ENCODE results near the gene CTLA4. TPM values are rescaled to one million over a fixed set of nuclear protein-coding genes. Genes with fewer than 3 reads are reported as not detected.

CTLA4 gene
- total RNA-seq, 4 donors from 2014 or later = 1.2 TPM; not detected in 3

DNA sequence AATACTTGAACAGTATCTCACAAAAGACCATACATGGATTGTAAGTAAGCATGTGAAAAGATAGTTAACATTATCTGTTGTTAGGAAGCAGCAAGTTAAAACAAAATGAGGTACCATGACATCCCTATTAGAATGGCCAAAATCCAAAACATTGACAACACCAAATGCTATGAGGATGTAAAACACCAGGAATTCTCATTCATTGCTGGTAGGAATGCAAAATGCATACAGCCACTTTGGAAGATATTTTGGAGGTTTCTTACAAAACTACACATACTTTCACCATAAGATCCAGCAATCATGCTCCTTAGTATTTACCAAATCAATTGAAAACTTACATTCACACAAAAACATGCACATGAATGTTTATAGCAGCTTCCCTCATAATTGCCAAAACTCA lies 38.1 kb downstream of the CTLA4 start:
- Histone ChIP-seq H3K27me3 (no peaks in the 10 kb centered on the region), H3K9me3 (peaks cover 15% of the 10 kb centered on the region), H3K4me1 (peaks cover 14% of the 10 kb centered on the region), H3K36me3 (no peaks in the 10 kb centered on the region), H3K4me3 (no peak overlapping the region), H3K27ac (no peak overlapping the region)
- no peak for TF ChIP-seq POLR2AphosphoS5 (IDR thresholded peaks at IDR 0.05)
- TF ChIP-seq EP300 (IDR thresholded peaks at IDR 0.05) = no peak
- no peak for TF ChIP-seq POLR2A (IDR thresholded peaks at IDR 0.05)
- no peak for TF ChIP-seq CTCF (IDR thresholded peaks at IDR 0.05)
- no peak for DNase-seq (ENCODE audit: low spot score in 2 of 2)

- H3K27ac ChIP-seq = no peak overlapping the region
- WGBS = 90% methylated on average over 6 of the region's 6 CpGs
- H3K36me3 ChIP-seq = no peaks in the 10 kb centered on the region
Measured at GRCh38 chr2:203908066-203908796, 40.7 kb downstream of the CTLA4 start.

DNA sequence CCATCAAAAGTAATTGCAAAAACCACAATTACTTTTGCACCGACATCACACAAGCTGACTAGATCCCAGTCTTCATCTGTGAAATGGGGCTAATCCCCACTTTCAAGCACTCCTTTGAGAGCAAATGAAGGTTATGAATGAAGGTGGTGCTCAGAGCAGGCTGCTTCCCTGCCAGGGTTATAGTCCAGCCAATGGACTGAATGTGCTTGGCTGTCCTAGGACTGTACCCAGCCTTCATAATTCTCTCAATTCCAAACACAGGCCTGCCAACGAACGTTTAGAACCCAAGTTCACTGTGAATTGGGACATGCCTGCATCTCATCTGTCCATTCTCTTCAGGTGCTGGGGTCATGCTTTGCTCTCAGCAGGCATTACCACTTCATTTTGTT lies 41.2 kb downstream of the CTLA4 start:
- peaks cover 14% of the 10 kb centered on the region for H3K4me1 ChIP-seq
- H3K4me3 ChIP-seq = no peak overlapping the region
- 42% methylated on average over 3 of the region's 3 CpGs for WGBS
- no peaks in the 10 kb centered on the region for H3K36me3 ChIP-seq
- TF ChIP-seq POLR2A (IDR thresholded peaks at IDR 0.05) = no peak
- no peak for TF ChIP-seq EP300 (IDR thresholded peaks at IDR 0.05)
- no peak for TF ChIP-seq POLR2AphosphoS5 (IDR thresholded peaks at IDR 0.05)
- no peak for TF ChIP-seq CTCF (IDR thresholded peaks at IDR 0.05)
- H3K27ac ChIP-seq = peak overlapping the region; percentile 11
- no peaks in the 10 kb centered on the region for H3K27me3 ChIP-seq
- DNase-seq (ENCODE audit: low spot score in 2 of 2) = no peak
- no peaks in the 10 kb centered on the region for H3K9me3 ChIP-seq

More at GRCh38 chr2:203908066-203908796, 40.7 kb downstream of the CTLA4 start:
- TF ChIP-seq POLR2A (IDR thresholded peaks at IDR 0.05) (no peak), EP300 (IDR thresholded peaks at IDR 0.05) (no peak), POLR2AphosphoS5 (IDR thresholded peaks at IDR 0.05) (no peak), CTCF (IDR thresholded peaks at IDR 0.05) (no peak)
- Histone ChIP-seq H3K9me3 (no peaks in the 10 kb centered on the region), H3K4me1 (peaks cover 14% of the 10 kb centered on the region), H3K27me3 (no peaks in the 10 kb centered on the region), H3K4me3 (no peak overlapping the region)
- no peak for DNase-seq (ENCODE audit: low spot score in 2 of 2)

GRCh38 chr2:203909261-203909967 lies 41.8 kb downstream of the CTLA4 start:
- TF ChIP-seq EP300 (IDR thresholded peaks at IDR 0.05) = no peak
- no peak for TF ChIP-seq POLR2A (IDR thresholded peaks at IDR 0.05)
- TF ChIP-seq POLR2AphosphoS5 (IDR thresholded peaks at IDR 0.05) = no peak
- TF ChIP-seq CTCF (IDR thresholded peaks at IDR 0.05) = peak; percentile 62 to 66
- Histone ChIP-seq H3K4me1 (peaks cover 14% of the 10 kb centered on the region), H3K27me3 (no peaks in the 10 kb centered on the region), H3K36me3 (no peaks in the 10 kb centered on the region), H3K27ac (peak overlapping the region; percentile 11), H3K9me3 (no peaks in the 10 kb centered on the region), H3K4me3 (peak overlapping the region; percentile 24)
- WGBS = 13% methylated on average over 8 of the region's 8 CpGs
- DNase-seq (ENCODE audit: low spot score in 2 of 2) = no peak

GRCh38 chr2:203909974-203910373 lies 42.4 kb downstream of the CTLA4 start:
- peak overlapping the region; percentile 24 for H3K4me3 ChIP-seq
- H3K36me3 ChIP-seq = no peaks in the 10 kb centered on the region
- no peak for DNase-seq (ENCODE audit: low spot score in 2 of 2)
- no peaks in the 10 kb centered on the region for H3K9me3 ChIP-seq
- H3K27me3 ChIP-seq = no peaks in the 10 kb centered on the region
- no peak overlapping the region for H3K27ac ChIP-seq
- WGBS = 54% methylated on average over 5 of the region's 5 CpGs
- no peak for TF ChIP-seq EP300 (IDR thresholded peaks at IDR 0.05)
- no peak for TF ChIP-seq POLR2AphosphoS5 (IDR thresholded peaks at IDR 0.05)
- TF ChIP-seq POLR2A (IDR thresholded peaks at IDR 0.05) = no peak
- no peak for TF ChIP-seq CTCF (IDR thresholded peaks at IDR 0.05)
- H3K4me1 ChIP-seq = peaks cover 19% of the 10 kb centered on the region

Data from suprapubic skin (tissue), 4 donors.